Neural progenitor cell (in vitro differentiated cells): Measurements from ENCODE around the gene FUT4. TPM values are rescaled to one million over a fixed set of nuclear protein-coding genes. Genes with fewer than 3 reads are reported as not detected.
A peak's percentile ranks its signal among the peaks of the same experiment; 100 is the strongest.

Source experiments
- DNase-seq: peaks from one replicate; pipeline ENCODE4 v3.0.0-alpha.2; 2016; ENCODE audit warnings: low spot score
- H2AFZ ChIP-seq: fragments of 200-600 bp; sonication (generic); replicated peaks from 2 replicates; pipeline ENCODE4 v1.6.1; 2016; ENCODE audit warnings: antibody characterized with exemption
- H3F3A ChIP-seq: fragments of 200-600 bp; sonication (generic); 2 replicates; pipeline ENCODE4 v1.6.1; 2016; ENCODE audit warnings: antibody characterized with exemption, low read depth
- H3K27ac ChIP-seq: fragments of 200-600 bp; sonication (generic); 2 replicates; pipeline ENCODE4 v1.5.1; 2016; ENCODE audit warnings: mild to moderate bottlenecking
- H3K27me3 ChIP-seq: fragments of 200-600 bp; sonication (generic); 2 replicates; pipeline ENCODE4 v1.6.1; 2016; ENCODE audit warnings: mild to moderate bottlenecking, moderate library complexity
- H3K36me3 ChIP-seq: fragments of 200-600 bp; sonication (generic); 2 replicates; pipeline ENCODE4 v1.5.1; 2016
- H3K4me1 ChIP-seq: fragments of 200-600 bp; sonication (generic); 2 replicates; pipeline ENCODE4 v1.6.1; 2016; ENCODE audit warnings: mixed run types
- H3K4me2 ChIP-seq: fragments of 200-600 bp; sonication (generic); 2 replicates; pipeline ENCODE4 v1.6.1; 2016
- H3K4me3 ChIP-seq: fragments of 200-600 bp; sonication (generic); 2 replicates; pipeline ENCODE4 v1.5.1; 2016
- H3K79me2 ChIP-seq: fragments of 200-600 bp; sonication (generic); 2 replicates; pipeline ENCODE4 v1.6.1; 2016; ENCODE audit warnings: low read depth
- H3K9ac ChIP-seq: fragments of 200-600 bp; sonication (generic); 2 replicates; pipeline ENCODE4 v1.6.1; 2016
- H3K9me3 ChIP-seq: fragments of 200-600 bp; sonication (generic); 2 replicates; pipeline ENCODE4 v1.5.1; 2016; ENCODE audit warnings: low read depth
- H4K20me1 ChIP-seq: fragments of 200-600 bp; sonication (generic); 2 replicates; pipeline ENCODE4 v1.6.1; 2016; ENCODE audit warnings: low read depth
- H3K27ac Mint-ChIP-seq: 3 replicates; pipeline ENCODE4 v1.8.0; 2021; ENCODE audit warnings: mixed read lengths
- H3K27me3 Mint-ChIP-seq: 2 replicates; pipeline ENCODE4 v1.8.0; 2022; ENCODE audit warnings: low read depth, mild to moderate bottlenecking, inconsistent platforms, moderate library complexity, mixed read lengths; ENCODE audit not compliant: insufficient read depth
- H3K36me3 Mint-ChIP-seq: 3 replicates; pipeline ENCODE4 v1.8.0; 2021; ENCODE audit warnings: mixed read lengths
- H3K4me1 Mint-ChIP-seq: 3 replicates; pipeline ENCODE4 v1.8.0; 2021; ENCODE audit warnings: mixed read lengths
- H3K4me3 Mint-ChIP-seq: 3 replicates; pipeline ENCODE4 v1.8.0; 2021; ENCODE audit warnings: mild to moderate bottlenecking, moderate library complexity, mixed read lengths
- H3K9me3 Mint-ChIP-seq: 3 replicates; pipeline ENCODE4 v1.8.0; 2020; ENCODE audit warnings: mixed read lengths
- EZH2 ChIP-seq: fragments of 200-600 bp; sonication (generic); IDR thresholded peaks from 2 replicates; pipeline ENCODE4 v1.6.1; 2017; ENCODE audit warnings: antibody characterized with exemption, mild to moderate bottlenecking, moderate library complexity
- EZH2phosphoT487 ChIP-seq: fragments of 200-600 bp; sonication (generic); IDR thresholded peaks from 2 replicates; pipeline ENCODE4 v1.6.1; 2017; ENCODE audit warnings: antibody characterized with exemption
- total RNA-seq: library from RNA; depleted of rRNA; stranded (reverse); fragments of >200 nt; gene quantifications from 2 replicates; pipeline ENCODE4 v1.2.3, GENCODE V29; 2015; ENCODE audit warnings: low replicate concordance
- TF ChIP-seq, protein P1 (sequence below): fragments of 200-600 bp; sonication (generic); IDR thresholded peaks from 2 replicates; pipeline ENCODE4 v1.5.1; 2017; ENCODE audit warnings: antibody characterized with exemption, mild to moderate bottlenecking

The FUT4 gene
- total RNA-seq, 1 donor from 2014 or later = 2.7 TPM

GRCh38 chr11:94518300-94518699 is 25.4 kb upstream of the FUT4 start:
- no peaks in the 10 kb centered on the region for H3K4me1 Mint-ChIP-seq
- Histone ChIP-seq H4K20me1 (no peaks in the 10 kb centered on the region), H3K27me3 (peaks cover 31% of the 10 kb centered on the region), H3F3A (no peaks in the 10 kb centered on the region), H2AFZ (no peak overlapping the region), H3K9ac (no peak overlapping the region), H3K27ac (no peak overlapping the region), H3K4me2 (no peak overlapping the region), H3K79me2 (no peaks in the 10 kb centered on the region), H3K4me3 (no peak overlapping the region), H3K4me1 (no peaks in the 10 kb centered on the region), H3K9me3 (no peaks in the 10 kb centered on the region), H3K36me3 (no peaks in the 10 kb centered on the region)
- H3K27me3 Mint-ChIP-seq = peaks cover under 1% of the 10 kb centered on the region
- H3K9me3 Mint-ChIP-seq = no peaks in the 10 kb centered on the region
- H3K27ac Mint-ChIP-seq = no peak overlapping the region
- DNase-seq = no peak
- TF ChIP-seq EZH2 (no peak), EZH2phosphoT487 (no peak)
- TF ChIP-seq, protein P1, sequence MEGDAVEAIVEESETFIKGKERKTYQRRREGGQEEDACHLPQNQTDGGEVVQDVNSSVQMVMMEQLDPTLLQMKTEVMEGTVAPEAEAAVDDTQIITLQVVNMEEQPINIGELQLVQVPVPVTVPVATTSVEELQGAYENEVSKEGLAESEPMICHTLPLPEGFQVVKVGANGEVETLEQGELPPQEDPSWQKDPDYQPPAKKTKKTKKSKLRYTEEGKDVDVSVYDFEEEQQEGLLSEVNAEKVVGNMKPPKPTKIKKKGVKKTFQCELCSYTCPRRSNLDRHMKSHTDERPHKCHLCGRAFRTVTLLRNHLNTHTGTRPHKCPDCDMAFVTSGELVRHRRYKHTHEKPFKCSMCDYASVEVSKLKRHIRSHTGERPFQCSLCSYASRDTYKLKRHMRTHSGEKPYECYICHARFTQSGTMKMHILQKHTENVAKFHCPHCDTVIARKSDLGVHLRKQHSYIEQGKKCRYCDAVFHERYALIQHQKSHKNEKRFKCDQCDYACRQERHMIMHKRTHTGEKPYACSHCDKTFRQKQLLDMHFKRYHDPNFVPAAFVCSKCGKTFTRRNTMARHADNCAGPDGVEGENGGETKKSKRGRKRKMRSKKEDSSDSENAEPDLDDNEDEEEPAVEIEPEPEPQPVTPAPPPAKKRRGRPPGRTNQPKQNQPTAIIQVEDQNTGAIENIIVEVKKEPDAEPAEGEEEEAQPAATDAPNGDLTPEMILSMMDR = no peak
- no peak overlapping the region for H3K4me3 Mint-ChIP-seq
- H3K36me3 Mint-ChIP-seq = no peaks in the 10 kb centered on the region

GRCh38 chr11:94519478-94520084 is 24.1 kb upstream of the FUT4 start:
- no peaks in the 10 kb centered on the region for H4K20me1 ChIP-seq
- no peaks in the 10 kb centered on the region for H3K4me1 ChIP-seq
- no peaks in the 10 kb centered on the region for H3K79me2 ChIP-seq
- no peak overlapping the region for H3K9ac ChIP-seq
- H3K27me3 ChIP-seq = peaks cover 18% of the 10 kb centered on the region
- Mint-ChIP-seq H3K9me3 (no peaks in the 10 kb centered on the region), H3K27me3 (no peaks in the 10 kb centered on the region), H3K4me1 (no peaks in the 10 kb centered on the region), H3K36me3 (no peaks in the 10 kb centered on the region), H3K27ac (no peak overlapping the region), H3K4me3 (no peak overlapping the region)
- H3K9me3 ChIP-seq = no peaks in the 10 kb centered on the region
- no peak overlapping the region for H2AFZ ChIP-seq
- no peak overlapping the region for H3K27ac ChIP-seq
- peak; percentile 40 for DNase-seq
- H3K4me2 ChIP-seq = no peak overlapping the region
- no peaks in the 10 kb centered on the region for H3F3A ChIP-seq
- no peak for TF ChIP-seq EZH2phosphoT487
- TF ChIP-seq, protein P1 = peak; percentile 83
- TF ChIP-seq EZH2 = no peak
- H3K36me3 ChIP-seq = no peaks in the 10 kb centered on the region
- no peak overlapping the region for H3K4me3 ChIP-seq

GRCh38 chr11:94521684-94522083 is 22.0 kb upstream of the FUT4 start:
- no peaks in the 10 kb centered on the region for H3K36me3 ChIP-seq
- TF ChIP-seq, protein P1 = peak; percentile 44
- no peak for TF ChIP-seq EZH2
- H3K27me3 Mint-ChIP-seq = no peaks in the 10 kb centered on the region
- no peaks in the 10 kb centered on the region for H3K36me3 Mint-ChIP-seq
- H3K9me3 Mint-ChIP-seq = no peaks in the 10 kb centered on the region
- peaks cover 7% of the 10 kb centered on the region for H3K4me1 Mint-ChIP-seq
- no peak overlapping the region for H3K27ac ChIP-seq
- no peak overlapping the region for H3K4me3 ChIP-seq
- no peak overlapping the region for H3K27ac Mint-ChIP-seq
- H3K4me2 ChIP-seq = no peak overlapping the region
- no peaks in the 10 kb centered on the region for H4K20me1 ChIP-seq
- H2AFZ ChIP-seq = no peak overlapping the region
- H3K79me2 ChIP-seq = no peaks in the 10 kb centered on the region
- H3K9me3 ChIP-seq = no peaks in the 10 kb centered on the region
- no peak overlapping the region for H3K9ac ChIP-seq
- peak; percentile 9 for DNase-seq
- H3K27me3 ChIP-seq = peaks cover 6% of the 10 kb centered on the region
- no peaks in the 10 kb centered on the region for H3F3A ChIP-seq
- H3K4me3 Mint-ChIP-seq = no peak overlapping the region
- H3K4me1 ChIP-seq = peaks cover 6% of the 10 kb centered on the region
